ENCODE data around the gene PLP2.
A peak's percentile ranks its signal among the peaks of the same experiment; 100 is the strongest.

Gene PLP2

GRCh38 chrX:49186125-49187027 is 14.7 kb downstream of the PLP2 start, which contains the start of gene PRICKLE3:
TSS of gene PRICKLE3 (minus strand) at chrX:49186373. CDS start at chrX:49186297, 76 bp downstream.
- peak; percentile 36 to 67 (median 58) for DNase-seq

- no peak for DNase-seq
Observed at GRCh38 chrX:49187028-49187394, 15.3 kb downstream of the PLP2 start.

- no peak for DNase-seq
Observed at GRCh38 chrX:49187526-49187925, 15.8 kb downstream of the PLP2 start.

GRCh38 chrX:49188468-49189076 is 16.9 kb downstream of the PLP2 start:
- DNase-seq = no peak

GRCh38 chrX:49189606-49190005 is 17.9 kb downstream of the PLP2 start:
- DNase-seq = no peak

DNA sequence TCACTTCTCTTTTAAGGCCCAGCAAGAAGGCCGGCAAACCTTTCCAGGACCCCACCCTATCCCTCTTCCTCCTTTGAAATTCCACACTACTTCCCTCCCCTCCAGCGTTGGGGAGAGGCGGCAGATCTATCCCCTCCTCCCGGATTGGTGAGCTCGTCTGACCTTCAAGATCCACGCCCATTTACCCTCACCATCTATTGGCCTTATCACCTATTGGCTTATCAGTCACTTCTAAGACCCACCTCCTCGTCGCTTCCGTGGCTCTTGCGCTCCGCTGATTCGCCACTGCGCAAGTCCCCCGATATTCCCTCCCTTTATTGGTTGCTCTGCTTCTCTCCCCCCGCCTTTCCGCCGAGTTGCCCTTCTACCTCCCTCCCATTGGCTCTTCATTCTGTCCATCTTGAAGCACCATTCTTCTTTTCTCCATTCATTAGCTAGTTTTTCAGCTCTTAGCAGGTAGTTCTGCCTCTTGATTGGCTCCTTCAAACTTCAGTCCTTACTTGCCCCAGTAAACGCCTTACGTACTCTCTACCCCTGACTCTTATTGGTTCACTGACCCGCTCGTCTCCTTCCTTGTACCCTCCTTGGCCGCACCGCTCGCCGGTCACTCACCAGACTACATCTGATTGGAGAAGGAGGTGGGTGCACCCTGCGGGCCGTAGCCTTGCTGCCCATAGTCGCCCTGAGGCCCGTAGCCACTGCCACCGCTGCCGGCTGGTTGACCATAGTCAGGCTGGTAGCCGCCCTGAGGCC is 19.3 kb downstream of the PLP2 start:
- DNase-seq = peak; percentile 58 to 93 (median 85)

- DNase-seq = peak in 1 of 6 experiments; percentile 38
Observed at GRCh38 chrX:49191574-49192011, 19.9 kb downstream of the PLP2 start.

- DNase-seq = peak in 2 of 6 experiments; percentile 13 to 18
Observed at GRCh38 chrX:49192722-49193328, 21.1 kb downstream of the PLP2 start.

GRCh38 chrX:49193542-49193964 is 21.9 kb downstream of the PLP2 start:
- no peak for DNase-seq

- no peak for DNase-seq
Observed at GRCh38 chrX:49197543-49198087, 25.9 kb downstream of the PLP2 start.

- no peak for DNase-seq
Observed at GRCh38 chrX:49198540-49199314, 27.0 kb downstream of the PLP2 start.

GRCh38 chrX:49199315-49199595 is 27.6 kb downstream of the PLP2 start:
- no peak for DNase-seq

- DNase-seq = peak; percentile 77 to 88 (median 84)
Observed at GRCh38 chrX:49199906-49200771, 28.4 kb downstream of the PLP2 start, which contains the start of gene SYP. TSS of gene SYP (minus strand) at chrX:49200193. CDS start at chrX:49200186, 7 bp downstream.

DNA sequence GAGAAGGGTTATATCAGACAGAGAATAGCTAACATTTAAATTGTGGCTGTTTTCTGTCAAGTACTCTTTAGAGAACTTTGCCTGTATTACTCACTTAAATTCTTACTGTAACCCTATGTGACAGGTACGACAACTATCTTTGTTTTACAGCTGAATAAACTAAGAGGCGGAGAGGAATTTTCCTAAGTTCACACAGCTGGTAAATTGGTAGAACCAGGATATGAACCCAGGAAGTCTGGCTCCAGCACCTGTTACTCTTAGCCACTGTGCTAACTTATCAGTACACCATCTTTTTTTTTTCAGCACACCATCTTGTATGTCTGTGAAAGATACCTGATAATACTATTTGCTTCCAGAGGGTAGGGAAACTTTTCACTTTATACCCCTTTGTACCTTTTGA is 30.3 kb downstream of the PLP2 start:
- DNase-seq = no peak

DNA sequence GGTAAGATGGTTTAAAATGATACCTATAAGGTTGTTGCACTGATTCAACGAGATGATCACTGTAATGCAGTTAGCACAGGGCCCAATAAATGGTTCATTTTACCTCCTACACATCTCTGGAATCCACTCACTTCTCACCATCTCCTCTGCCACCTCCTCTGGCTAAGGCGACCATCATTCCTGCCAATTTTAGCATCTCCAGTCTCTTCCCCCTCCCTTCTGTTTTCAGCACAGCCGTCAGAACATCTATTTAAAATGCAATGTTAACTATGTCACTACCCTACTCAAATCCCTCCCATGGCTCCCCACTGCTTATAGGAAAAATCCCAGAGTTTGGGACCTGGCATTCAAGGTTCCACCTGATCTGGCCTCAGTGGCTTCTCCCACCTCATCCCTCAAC is 31.8 kb downstream of the PLP2 start:
- no peak for DNase-seq

- no peak for DNase-seq
Observed at GRCh38 chrX:49204017-49204416, 32.3 kb downstream of the PLP2 start.

- no peak for DNase-seq
Observed at GRCh38 chrX:49204709-49205108, 33.0 kb downstream of the PLP2 start.

- DNase-seq = no peak
Observed at GRCh38 chrX:49205443-49205842, 33.7 kb downstream of the PLP2 start.

DNA sequence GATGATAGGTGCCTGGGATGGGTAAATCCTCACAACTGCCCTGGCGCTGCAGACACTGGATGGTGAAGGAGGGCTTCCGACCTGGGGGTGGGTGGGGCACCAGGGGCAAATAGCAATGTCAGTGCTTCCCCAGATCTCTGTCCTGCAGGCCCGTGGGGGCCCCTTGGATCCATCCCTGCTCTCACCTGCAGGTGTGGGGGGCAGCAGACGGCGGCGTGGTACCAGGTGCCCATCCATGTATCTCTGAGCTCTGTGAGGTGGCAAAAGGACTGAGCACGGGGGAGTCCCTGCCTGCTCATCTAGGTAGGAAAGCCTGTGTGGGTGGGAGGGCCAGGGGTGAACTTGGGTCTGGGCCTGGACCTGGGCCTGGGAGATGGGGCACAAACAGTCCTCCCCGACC is 34.8 kb downstream of the PLP2 start:
- DNase-seq = no peak

DNA sequence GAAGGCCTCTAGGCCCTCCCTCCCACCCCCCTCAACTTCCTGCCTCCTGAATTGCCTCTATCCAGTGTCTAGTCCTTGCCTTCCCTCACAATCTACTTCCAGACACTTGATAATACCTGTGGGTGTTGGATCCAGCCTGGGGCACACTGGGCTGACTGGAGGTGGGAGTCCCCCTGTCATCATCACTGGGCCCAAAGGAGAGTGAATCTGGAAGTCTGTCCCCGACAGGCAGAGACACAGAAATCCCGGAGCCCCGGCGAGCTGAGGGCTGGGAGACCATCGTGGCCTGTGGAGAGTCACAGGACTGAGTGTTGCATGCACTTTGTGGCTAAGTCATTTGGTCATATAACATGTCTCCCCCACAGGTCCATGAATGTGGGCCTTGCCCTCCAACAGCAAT is 36.7 kb downstream of the PLP2 start:
- no peak for DNase-seq

All from stimulated activated naive CD4-positive, alpha-beta T cell (primary cell).